ENCODE data around the gene TMEM145.
"Not testable (repeated sequence)": the region's sequence is repeated elsewhere in the genome, so short reads cannot be mapped to it uniquely, and the experiment has no call there.

The TMEM145 gene

DNA sequence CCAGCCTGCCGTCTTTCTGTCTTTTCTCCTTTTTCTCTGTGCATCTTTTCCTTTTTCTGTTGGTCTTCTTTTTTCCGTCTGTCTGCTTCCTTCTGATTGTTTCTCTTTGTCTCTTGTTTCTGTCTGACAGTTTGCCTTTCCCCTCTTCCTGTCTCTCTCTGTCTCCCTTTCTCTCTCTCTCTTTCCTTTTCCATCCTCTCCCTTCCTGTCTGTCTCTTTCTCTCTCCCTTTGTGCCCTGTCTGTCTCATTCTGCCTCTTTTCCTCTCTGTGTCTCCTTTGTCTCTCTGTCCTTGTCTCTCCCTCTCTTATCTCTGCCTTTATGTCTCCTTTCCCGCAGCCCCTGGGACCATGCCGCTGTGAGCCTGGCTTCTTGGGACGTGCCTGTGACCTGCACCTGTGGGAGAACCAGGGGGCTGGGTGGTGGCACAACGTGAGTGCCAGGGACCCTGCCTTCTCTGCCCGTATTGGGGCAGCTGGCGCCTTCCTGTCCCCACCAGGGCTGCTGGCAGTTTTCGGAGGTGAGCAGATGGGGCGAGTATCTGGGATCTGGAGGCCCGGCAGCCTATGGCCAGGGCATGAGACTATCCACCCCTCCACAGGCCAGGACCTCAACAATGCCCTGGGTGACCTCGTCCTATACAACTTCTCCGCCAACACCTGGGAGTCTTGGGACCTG, 21.7 kb downstream of the TMEM145 start:
- no peak for DNase-seq (ENCODE audit: low read depth in 3 of 3)

DNA sequence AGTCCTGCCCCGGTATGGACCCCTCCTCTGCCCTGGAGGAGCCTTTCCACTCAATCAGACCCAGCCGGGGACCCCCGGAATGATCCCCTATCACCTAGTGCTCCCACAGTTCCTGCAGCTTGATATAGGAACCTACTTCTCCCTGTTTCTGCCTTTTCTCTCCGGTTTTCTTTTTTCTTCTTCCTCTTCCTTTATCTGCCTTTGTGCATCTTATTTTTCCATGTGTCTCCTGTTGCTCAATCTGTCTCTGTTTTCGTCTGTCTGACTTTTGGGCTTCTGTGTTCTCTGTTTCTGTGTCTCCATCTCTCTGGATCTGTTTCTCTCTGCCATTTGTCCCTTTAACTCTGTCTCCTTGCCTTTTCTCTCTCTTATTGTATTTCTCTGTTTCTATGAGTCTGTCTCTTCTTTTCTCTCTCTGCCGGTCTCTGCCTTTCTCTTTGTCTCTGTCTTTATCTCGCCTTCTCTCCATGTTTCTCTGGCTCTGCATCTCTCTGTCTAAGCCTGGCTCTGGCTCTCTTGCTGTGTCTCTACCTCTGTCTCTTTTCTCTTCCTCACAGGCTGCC, 22.3 kb downstream of the TMEM145 start:
- DNase-seq (ENCODE audit: low read depth in 3 of 3), result no peak

DNA sequence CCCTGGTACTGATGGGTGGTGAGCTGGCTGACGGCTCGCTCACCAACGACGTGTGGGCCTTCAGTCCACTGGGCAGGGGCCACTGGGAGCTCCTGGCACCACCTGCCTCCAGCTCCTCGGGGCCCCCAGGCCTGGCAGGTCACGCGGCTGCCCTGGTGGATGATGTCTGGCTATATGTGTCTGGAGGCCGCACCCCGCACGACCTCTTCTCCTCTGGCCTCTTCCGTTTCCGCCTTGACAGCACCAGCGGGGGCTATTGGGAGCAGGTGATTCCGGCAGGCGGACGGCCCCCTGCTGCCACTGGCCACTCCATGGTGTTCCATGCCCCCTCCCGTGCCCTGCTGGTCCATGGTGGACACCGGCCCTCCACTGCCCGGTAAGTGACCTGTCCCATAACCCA, 22.9 kb downstream of the TMEM145 start:
- no peak for DNase-seq (ENCODE audit: low read depth in 3 of 3)

DNA sequence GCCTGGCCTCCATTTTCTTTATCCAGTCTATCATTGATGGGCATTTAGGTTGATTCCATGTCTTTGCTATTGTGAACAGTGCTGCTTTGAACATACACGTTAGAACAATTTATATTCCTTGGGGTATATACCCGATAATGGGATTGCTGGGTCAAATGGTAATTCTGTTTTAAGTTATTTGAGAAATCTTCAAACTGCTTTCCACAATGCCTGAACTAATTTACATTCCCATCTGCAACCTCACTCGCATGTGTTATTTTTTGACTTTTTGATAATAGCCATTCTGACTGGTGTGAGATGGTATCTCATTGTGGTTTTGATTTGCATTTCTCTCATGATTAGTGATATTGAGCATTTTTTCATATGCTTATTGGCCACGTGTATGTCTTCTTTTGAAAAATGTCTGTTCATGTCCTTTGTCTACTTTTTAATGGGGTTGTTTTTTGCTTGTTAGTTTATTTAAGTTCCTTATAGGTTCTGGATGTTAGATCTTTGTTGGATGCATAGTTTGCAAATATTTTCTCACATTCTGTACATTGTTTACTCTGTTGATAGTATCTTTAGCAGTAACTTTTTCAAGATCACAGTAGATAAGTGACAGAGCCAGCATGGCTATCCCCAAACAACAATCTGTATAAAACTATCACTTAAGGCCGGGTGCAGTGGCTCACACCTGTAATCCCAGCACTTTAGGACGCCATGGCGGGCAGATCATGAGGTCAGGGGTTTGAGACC, 26.2 kb downstream of the TMEM145 start:
- DNase-seq (ENCODE audit: low read depth in 3 of 3), result not testable (repeated sequence)

DNA sequence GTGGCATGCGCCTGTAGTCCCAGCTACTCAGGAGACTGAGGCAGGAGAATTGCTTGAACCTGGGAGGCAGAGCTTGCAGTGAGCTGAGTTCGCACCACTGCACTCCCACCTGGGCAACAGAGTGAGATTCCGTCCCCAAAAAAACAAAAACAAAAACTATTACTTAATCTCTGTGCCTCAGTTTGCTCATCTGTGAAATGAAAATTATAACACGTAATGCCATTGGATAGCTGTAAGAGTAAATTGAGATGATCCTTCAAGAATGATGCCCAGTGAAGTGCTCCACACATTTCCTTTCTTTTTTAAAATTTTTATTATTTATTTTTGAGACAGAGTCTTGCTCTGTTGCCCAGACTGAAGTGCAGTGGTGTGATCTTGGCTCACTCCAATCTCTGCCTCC, 26.8 kb downstream of the TMEM145 start:
- DNase-seq (ENCODE audit: low read depth in 3 of 3), result not testable (repeated sequence)

DNA sequence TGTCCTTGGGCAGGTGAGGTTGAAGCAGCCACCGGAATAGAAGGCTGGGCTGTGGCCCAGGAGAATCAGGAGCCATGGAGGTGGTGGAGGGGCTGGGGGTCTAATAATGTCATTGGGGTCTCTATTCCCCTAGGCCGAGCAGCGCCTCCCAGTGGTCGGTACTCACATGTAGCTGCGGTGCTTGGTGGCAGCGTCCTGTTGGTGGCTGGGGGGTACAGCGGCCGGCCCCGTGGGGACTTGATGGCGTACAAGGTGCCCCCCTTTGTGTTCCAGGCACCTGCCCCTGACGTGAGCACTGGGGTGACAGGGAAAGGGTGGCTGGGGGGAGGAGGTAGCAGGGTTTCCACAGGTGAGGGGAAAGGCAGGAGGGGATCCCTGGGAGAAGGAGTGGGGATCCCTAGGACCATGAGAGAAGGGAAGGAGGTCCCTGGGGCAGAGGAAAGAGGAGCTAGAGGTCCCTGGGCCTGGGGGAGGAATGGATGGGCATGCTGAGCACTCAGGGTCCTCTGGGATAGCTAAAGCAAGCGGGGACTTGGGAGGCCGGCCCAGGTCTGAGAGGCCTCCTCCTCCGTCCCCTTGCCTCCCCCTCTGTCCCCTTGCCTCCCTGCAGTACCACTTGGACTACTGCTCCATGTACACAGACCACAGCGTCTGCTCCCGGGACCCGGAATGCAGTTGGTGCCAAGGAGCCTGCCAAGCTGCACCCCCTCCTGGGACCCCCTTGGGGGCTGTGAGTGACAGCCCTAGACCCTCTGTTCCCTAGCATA, 30.4 kb downstream of the TMEM145 start:
- DNase-seq (ENCODE audit: low read depth in 3 of 3), result no peak

DNA sequence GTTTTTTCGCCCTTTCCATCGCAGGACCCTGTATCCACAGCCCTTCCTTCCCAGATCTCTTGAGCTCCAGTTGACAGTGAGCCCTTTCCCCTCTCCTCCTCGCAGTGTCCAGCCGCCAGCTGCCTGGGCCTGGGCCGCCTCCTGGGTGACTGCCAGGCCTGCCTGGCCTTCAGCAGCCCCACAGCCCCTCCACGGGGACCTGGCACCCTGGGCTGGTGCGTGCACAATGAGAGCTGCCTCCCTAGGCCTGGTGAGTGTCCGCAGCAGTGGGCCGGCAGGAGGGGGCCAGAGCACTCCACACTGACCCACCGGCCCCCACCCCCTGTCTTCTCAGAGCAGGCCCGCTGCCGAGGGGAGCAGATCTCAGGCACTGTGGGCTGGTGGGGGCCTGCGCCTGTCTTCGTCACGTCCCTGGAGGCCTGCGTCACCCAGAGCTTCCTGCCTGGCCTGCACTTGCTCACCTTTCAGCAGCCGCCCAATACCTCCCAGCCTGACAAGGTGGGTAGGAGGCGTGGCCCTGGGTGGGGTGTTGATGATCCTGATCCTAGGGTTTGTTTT, 31.3 kb downstream of the TMEM145 start:
- no peak for DNase-seq (ENCODE audit: low read depth in 3 of 3)

DNA sequence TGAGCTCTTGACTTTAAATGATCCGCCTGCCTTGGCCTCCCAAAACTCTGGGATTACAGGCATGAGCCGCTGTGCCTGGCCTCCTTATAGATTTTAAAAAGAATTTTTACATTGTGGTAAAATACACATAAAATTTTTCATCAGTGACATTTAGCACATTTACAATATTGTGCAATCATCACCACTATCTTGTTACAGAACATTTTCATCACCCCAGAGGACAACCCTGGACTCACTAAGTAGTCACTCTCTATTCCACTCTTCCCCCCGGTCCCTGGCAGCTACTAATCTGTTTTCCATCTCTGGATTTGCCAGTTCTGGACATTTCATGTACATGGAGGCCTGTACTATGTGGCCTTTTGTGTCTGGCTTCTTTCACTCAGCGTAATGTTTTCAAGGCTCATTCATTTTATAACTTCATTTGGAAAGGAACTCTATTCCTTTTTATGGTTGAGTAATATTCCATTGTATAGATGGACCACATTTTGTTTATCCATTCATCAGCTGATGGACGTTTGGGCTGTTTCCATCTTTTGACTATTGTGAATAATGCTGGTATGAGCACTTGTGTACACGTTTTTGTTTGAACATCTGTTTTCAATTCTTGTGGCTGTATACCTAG, 32.2 kb downstream of the TMEM145 start:
- DNase-seq (ENCODE audit: low read depth in 3 of 3), result no peak

DNA sequence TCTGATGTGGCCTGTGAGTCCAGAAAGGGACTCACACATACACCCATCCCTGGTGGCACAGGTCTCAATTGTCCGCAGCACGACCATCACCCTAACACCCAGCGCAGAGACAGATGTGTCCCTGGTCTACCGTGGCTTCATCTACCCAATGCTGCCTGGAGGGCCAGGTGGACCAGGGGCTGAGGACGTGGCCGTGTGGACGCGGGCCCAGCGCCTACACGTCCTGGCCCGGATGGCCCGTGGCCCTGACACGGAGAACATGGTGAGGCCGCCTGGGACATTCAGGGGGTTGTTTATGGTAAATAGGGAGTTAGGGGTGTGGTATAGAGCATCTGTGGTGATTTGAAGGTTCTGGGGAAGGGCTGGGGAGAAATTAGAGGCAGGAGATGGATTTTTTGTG, 35.1 kb downstream of the TMEM145 start:
- no peak for DNase-seq (ENCODE audit: low read depth in 3 of 3)

DNA sequence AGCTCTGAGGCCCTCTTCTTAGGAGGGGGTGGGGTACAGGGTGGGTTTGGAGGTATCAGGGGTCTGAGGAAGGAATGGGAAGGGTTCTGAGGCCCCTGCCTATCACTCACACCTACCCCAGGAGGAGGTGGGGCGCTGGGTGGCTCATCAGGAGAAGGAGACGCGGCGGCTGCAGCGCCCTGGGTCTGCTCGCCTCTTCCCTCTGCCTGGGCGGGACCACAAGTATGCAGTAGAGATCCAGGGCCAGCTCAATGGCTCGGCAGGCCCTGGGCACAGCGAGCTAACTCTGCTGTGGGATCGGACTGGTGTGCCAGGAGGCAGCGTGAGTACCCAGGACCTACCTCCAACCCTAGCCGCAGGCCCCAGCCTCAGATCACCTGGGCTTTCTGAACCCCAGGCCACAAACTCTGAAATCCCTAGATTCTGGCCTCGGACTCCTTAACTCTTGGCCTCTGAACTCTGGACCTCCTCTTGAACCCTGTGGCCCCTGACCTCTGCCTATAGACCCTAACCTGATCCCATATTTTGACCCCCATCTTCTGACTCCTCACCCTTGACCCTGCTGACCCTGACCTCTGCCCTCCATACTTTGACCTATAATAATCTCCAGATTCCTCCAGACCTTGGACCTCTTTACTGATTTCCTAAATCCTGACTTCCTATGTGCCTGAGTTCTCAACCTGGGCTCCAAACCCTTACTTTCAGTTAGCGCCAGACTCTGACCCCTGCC, 36.4 kb downstream of the TMEM145 start:
- no peak for DNase-seq (ENCODE audit: low read depth in 3 of 3)

DNA sequence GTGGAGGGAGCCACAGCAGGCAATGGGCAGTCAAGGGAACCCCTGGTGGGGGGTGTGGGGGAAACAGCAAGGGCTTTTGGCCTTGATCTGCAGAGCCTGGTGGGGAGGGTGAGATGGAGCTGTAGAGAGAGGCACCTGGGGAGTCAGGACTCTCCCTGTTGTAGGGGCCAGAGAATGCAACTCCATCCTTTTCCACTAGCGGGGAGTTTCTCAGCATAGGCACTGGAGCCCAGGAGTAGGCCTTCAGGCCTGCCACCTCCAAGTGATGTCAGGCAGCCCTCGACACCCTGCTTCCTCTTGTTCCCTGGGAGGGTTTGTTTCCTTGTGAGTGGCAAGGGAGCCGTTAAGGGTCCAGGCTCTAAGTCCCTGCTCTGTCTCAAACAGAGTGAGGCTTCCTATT, 37.3 kb downstream of the TMEM145 start:
- DNase-seq (ENCODE audit: low read depth in 3 of 3), result no peak

DNA sequence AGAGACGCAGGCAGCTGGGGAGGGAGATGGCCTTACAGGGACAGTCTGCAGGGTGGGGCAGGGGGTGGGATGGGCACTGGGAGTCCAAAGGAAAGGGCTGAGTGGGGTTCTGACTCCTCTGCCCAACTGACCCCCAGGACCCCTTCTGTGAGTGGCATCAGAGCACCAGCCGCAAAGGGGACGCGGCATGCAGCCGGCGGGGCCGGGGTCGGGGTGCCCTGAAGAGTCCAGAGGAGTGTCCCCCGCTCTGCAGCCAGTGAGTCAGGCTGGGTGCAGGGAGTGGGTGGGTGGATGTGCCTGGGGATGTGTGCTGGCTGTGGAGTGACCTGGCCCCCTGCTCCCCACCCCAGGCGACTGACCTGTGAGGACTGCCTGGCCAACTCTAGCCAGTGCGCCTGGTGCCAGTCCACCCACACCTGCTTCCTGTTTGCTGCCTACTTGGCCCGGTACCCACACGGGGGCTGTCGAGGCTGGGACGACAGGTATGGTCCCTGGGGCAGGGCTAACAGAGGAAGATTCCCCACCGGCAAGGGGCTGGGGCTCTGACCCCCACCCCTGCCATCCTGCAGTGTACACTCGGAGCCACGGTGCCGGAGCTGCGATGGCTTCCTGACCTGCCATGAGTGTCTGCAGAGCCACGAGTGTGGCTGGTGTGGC, 38.1 kb downstream of the TMEM145 start:
- DNase-seq (ENCODE audit: low read depth in 3 of 3), result no peak

DNA sequence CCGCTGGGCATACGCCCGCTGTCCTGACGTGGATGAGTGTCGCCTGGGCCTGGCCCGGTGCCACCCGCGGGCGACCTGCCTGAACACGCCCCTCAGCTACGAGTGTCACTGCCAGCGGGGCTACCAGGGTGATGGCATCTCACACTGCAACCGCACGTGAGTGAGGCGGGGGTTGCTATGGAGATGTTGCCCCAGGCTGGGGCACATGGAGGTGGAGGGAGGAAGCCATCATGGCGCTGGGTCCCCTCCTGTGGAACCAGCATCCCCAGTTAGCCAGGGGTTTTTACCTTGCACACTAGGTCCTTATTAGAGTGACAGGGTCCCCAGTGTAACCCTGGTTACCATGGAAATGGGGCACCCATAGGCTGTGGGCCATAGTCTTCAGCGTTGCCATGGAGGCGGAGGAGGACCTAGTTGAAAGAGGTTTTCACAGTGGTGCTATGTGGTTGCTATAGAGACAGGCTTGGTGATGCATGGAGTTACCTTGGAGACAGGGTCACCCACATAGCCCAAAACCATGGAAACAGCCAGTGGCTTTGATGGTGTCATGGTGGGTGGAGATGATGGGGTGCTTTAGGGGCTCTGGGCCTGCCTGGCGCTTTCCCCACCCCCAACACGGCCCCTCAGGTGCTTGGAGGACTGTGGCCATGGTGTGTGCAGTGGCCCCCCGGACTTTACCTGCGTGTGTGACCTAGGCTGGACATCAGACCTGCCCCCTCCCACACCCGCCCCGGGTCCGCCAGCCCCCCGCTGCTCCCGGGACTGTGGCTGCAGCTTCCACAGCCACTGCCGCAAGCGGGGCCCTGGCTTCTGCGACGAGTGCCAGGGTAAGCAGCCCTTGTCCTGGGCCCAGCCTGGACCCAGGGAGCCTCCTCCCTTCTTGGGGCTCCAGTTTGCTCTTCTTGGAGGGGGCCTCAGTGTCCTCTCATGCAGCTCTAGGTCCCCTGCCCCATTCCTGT, 39.5 kb downstream of the TMEM145 start:
- no peak for DNase-seq (ENCODE audit: low read depth in 3 of 3)

DNA sequence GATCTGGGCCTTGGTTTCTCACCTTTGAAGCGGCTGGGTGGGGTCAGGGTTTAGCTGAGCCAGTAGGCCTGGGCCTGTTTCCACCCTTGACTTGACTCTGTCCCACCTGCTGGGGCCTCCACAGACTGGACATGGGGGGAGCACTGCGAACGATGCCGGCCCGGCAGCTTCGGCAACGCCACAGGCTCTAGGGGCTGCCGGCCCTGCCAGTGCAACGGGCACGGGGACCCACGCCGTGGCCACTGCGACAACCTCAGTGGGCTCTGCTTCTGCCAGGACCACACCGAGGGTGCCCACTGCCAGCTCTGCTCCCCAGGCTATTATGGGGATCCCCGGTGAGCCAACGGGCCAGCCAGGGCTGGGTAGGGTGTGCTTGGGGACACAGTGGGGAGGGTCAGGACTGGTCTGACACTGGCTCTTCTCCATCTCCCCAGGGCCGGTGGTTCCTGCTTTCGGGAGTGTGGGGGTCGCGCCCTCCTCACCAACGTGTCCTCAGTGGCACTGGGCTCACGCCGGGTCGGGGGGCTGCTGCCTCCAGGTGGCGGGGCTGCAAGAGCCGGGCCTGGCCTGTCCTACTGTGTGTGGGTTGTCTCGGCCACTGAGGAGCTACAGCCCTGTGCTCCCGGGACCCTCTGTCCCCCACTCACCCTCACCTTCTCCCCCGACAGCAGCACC, 40.4 kb downstream of the TMEM145 start:
- no peak for DNase-seq (ENCODE audit: low read depth in 3 of 3)

DNA sequence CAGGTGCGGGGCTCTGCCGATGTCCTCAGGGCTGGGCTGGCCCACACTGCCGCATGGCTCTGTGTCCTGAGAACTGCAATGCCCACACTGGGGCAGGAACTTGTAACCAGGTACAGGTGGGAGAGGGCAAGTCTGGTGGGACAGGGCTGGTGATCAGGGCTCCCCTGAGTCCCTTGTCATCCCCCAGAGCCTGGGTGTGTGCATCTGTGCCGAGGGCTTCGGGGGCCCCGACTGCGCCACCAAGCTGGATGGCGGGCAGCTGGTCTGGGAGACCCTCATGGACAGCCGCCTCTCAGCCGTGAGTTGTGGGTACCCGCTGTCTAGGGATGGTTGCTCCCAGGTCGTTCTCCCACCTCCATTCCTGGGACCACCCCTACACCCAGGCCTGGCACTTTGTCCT, 42.8 kb downstream of the TMEM145 start:
- DNase-seq (ENCODE audit: low read depth in 3 of 3), result no peak

DNA sequence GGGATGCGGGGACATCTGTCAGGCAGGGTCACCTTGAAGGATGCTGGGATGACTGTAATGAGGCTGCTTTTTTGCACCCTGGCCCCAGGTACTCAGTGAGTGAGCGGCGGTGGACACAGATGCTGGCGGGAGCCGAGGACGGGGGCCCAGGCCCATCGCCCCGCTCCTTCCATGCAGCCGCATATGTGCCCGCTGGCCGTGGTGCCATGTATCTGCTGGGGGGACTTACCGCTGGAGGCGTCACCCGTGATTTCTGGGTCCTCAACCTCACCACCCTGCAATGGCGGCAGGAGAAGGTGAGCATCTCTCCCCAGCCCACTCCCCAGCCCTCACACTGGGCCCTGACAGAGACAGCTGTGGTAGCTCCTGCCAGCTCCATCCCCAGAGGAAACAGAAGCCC, 43.6 kb downstream of the TMEM145 start:
- no peak for DNase-seq (ENCODE audit: low read depth in 3 of 3)

DNA sequence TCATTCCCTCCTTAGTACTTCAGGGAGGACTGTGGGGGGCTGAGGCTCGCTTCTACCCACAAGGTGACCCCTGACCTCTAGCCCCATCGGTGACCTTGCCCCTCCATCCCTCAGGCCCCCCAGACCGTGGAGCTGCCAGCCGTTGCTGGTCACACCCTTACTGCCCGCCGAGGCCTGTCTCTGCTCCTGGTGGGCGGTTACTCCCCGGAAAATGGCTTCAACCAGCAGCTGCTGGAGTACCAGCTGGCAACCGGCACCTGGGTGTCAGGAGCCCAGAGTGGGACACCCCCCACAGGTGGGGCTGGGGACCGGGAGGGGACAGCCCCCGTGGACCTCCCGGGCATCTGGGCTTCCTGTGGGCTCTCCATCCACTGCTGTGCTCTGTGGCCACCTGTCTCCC, 44.2 kb downstream of the TMEM145 start:
- DNase-seq (ENCODE audit: low read depth in 3 of 3), result no peak

DNA sequence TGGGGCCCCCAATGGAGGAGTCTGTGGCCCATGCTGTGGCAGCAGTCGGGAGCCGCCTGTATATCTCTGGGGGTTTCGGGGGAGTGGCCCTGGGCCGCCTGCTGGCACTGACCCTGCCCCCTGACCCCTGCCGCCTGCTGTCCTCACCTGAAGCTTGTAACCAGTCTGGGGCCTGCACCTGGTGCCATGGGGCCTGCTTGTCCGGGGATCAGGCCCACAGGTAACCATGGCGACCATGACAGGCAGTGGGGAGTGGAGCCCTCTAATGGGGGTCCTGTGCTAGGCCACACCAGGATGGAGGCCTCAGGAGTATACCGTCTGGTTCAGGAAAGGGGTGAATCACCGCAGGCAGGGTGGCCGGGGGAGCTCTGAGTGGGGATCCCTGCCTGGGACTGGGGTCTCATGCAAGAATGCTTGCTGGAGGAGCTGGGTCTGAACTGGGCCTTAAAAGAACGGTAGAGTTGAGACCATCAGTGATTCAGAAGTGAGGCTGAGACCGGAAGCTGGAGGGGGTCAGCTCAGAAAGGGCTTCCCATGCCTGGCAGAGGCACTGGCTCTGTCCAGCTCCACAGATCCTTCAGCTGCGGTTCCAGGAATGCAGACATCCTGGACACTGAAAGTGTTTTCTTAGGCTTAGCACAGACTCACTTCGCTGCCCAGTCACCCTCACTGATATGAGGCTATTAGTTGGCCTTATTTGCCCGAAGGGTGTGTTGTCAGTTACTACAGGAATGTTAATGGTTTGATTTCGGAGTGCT, 47.9 kb downstream of the TMEM145 start:
- no peak for DNase-seq (ENCODE audit: low read depth in 3 of 3)
